Gastroesophageal sphincter (tissue), 3 donors: ENCODE results near the gene NOSIP.

Experiments
- POLR2AphosphoS5 ChIP-seq: sonication (generic); formaldehyde crosslinking; IDR thresholded peaks from one replicate; pipeline ENCODE4 v1.6.1; 2017; ENCODE audit warnings: antibody characterized with exemption
- TF ChIP-seq, protein P1 (sequence below), 4 experiments: fragments of 200-600 bp in 2 of 4; fragments of 450-650 bp in 2 of 4; sonication (generic) in 1 of 4; IDR thresholded peaks; one replicate each; pipeline ENCODE4 v1.5.1; 2017 to 2019; ENCODE audit warnings: antibody characterized with exemption in 4 of 4, mild to moderate bottlenecking in 2 of 4, moderate library complexity in 2 of 4

DNA sequence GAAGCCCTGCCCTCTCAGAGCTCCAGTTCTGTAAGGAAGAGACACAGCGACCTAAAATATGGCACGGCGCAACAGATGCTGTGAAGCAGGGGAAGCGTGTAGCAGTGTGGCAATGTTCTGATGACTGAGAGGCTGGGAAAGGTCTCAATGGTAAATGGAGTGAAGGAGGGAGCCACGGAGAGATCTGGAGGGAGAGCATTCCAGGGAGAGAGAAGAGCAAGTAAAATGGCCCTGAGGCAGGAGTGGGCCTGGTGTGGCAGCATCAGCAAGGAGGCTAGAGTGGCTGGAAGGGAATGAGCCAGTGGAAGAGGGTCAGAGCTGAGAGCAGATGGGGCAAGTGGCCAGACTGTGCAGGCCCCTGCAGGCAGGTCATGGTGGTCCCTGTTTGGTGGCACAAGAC lies 36.2 kb downstream of the NOSIP start:
- TF ChIP-seq POLR2AphosphoS5 = no peak
- TF ChIP-seq, protein P1, sequence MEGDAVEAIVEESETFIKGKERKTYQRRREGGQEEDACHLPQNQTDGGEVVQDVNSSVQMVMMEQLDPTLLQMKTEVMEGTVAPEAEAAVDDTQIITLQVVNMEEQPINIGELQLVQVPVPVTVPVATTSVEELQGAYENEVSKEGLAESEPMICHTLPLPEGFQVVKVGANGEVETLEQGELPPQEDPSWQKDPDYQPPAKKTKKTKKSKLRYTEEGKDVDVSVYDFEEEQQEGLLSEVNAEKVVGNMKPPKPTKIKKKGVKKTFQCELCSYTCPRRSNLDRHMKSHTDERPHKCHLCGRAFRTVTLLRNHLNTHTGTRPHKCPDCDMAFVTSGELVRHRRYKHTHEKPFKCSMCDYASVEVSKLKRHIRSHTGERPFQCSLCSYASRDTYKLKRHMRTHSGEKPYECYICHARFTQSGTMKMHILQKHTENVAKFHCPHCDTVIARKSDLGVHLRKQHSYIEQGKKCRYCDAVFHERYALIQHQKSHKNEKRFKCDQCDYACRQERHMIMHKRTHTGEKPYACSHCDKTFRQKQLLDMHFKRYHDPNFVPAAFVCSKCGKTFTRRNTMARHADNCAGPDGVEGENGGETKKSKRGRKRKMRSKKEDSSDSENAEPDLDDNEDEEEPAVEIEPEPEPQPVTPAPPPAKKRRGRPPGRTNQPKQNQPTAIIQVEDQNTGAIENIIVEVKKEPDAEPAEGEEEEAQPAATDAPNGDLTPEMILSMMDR (IDR thresholded peaks at IDR 0.05) = no peak
